ENCODE results near the gene CD3E. TPM values are rescaled to one million over a fixed set of nuclear protein-coding genes. Genes with fewer than 3 reads are reported as not detected.
A peak's percentile ranks its signal among the peaks of the same experiment; 100 is the strongest.

CD3E gene
- total and polyA plus RNA-seq, 9 of the 15 experiments (the other 6 are each of a cell fraction or from before 2014, with no cell fraction given) = 0.07 to 0.62 (median 0.19) TPM; not detected in 5

DNA sequence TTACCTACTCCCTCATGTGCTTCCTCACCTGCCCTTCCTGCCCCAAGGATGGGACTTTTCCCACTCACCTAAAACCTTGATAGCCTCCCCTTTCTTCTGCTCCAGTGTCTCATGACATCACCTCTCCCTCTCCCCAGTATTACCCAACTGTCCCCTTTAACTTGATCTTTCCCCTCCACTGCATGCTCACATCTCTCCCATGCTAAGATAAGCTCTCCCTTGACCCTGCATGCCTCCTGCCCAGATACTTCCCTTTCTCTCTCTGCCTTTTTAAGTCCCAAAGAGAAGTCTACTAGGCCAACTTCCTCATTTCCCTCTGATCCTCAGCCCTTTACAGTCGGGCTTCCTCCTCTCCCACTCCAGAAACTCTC is 14.8 kb downstream of the CD3E start (continued):
- no peak for TF ChIP-seq HNRNPLL (IDR thresholded peaks at IDR 0.05; ENCODE audit: low read depth, low read length, poor library complexity, severe bottlenecking)
- TF ChIP-seq POLR3A (IDR thresholded peaks at IDR 0.05; ENCODE audit: borderline replicate concordance, extremely low read depth, insufficient read depth, insufficient read length) = no peak
- peak; percentile 87; the same call in 1 of the 2 replicates for TF ChIP-seq MTA1 (IDR thresholded peaks at IDR 0.05; ENCODE audit: borderline replicate concordance)
- no peak for TF ChIP-seq CREB1 (IDR thresholded peaks at IDR 0.05)
- TF ChIP-seq CREB1 (CRISPR knock-in tag; IDR thresholded peaks at IDR 0.05) = no peak
- TF ChIP-seq NFE2L1 (tag; IDR thresholded peaks at IDR 0.05; ENCODE audit: borderline replicate concordance, low read depth) = no peak
- TF ChIP-seq CTBP1 (IDR thresholded peaks at IDR 0.05; ENCODE audit: borderline replicate concordance) = peak; percentile 87; the same call in 1 of the 2 replicates
- no peak for TF ChIP-seq ZNF24 (IDR thresholded peaks at IDR 0.05)
- peak; percentile 43; the same call in 1 of the 2 replicates for TF ChIP-seq ZNF263 (CRISPR knock-in tag; IDR thresholded peaks at IDR 0.05; ENCODE audit: borderline replicate concordance)
- no peak for TF ChIP-seq HDAC6 (IDR thresholded peaks at IDR 0.05; ENCODE audit: low read depth, low read length)
- TF ChIP-seq MAZ (CRISPR knock-in tag; conservative IDR thresholded peaks at IDR 0.05 in 1 of 2, IDR thresholded peaks at IDR 0.05 in 1 of 2) = 0 out of 4 replicates have a peak, but pooled peaks of 1 of the 2 experiments have one; percentile 16
- peak; percentile 59; the same call in 1 of the 2 replicates for TF ChIP-seq NR2C1 (IDR thresholded peaks at IDR 0.05)
- TF ChIP-seq NR2C1 (tag; IDR thresholded peaks at IDR 0.05) = 0 out of 2 replicates have a peak, but pooled peaks have one; percentile 51
- no peak for TF ChIP-seq TAF15 (IDR thresholded peaks at IDR 0.05; ENCODE audit: low read depth, low read length)
- TF ChIP-seq ARID1B (IDR thresholded peaks at IDR 0.05) = peak; percentile 79
- TF ChIP-seq, protein P1, sequence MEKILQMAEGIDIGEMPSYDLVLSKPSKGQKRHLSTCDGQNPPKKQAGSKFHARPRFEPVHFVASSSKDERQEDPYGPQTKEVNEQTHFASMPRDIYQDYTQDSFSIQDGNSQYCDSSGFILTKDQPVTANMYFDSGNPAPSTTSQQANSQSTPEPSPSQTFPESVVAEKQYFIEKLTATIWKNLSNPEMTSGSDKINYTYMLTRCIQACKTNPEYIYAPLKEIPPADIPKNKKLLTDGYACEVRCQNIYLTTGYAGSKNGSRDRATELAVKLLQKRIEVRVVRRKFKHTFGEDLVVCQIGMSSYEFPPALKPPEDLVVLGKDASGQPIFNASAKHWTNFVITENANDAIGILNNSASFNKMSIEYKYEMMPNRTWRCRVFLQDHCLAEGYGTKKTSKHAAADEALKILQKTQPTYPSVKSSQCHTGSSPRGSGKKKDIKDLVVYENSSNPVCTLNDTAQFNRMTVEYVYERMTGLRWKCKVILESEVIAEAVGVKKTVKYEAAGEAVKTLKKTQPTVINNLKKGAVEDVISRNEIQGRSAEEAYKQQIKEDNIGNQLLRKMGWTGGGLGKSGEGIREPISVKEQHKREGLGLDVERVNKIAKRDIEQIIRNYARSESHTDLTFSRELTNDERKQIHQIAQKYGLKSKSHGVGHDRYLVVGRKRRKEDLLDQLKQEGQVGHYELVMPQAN (IDR thresholded peaks at IDR 0.05; ENCODE audit: borderline replicate concordance) = no peak
- TF ChIP-seq CBFA2T3 (IDR thresholded peaks at IDR 0.05) = peak; percentile 56
- peak; percentile 57; the same call in 1 of the 2 replicates for TF ChIP-seq FOXJ2 (tag; IDR thresholded peaks at IDR 0.05)
- TF ChIP-seq ZFP36 (IDR thresholded peaks at IDR 0.05; ENCODE audit: low read depth, low read length, partially characterized antibody) = peak; percentile 24
- no peak for TF ChIP-seq NUFIP1 (IDR thresholded peaks at IDR 0.05; ENCODE audit: partially characterized antibody)
- TF ChIP-seq ZNF644 (tag; IDR thresholded peaks at IDR 0.05; ENCODE audit: low read depth) = no peak
- TF ChIP-seq ATF1 (CRISPR knock-in tag; IDR thresholded peaks at IDR 0.05) = no peak
- TF ChIP-seq ATF1 (tag; IDR thresholded peaks at IDR 0.05) = 0 out of 2 replicates have a peak, but pooled peaks have one; percentile 16

Data from K562 (cell line).